Left ventricle myocardium inferior (tissue), 1 donor: Measurements from ENCODE around the gene FBXO7. TPM values are rescaled to one million over a fixed set of nuclear protein-coding genes. Genes with fewer than 3 reads are reported as not detected.

Source experiments
- DNase-seq: peaks from one replicate; pipeline ENCODE4 v3.0.0-alpha.2; 2020
- H3K27ac ChIP-seq: fragments of 200-600 bp; replicated peaks from 2 replicates; pipeline ENCODE4 v1.8.0; 2021
- H3K27me3 ChIP-seq: fragments of 200-600 bp; 2 replicates; pipeline ENCODE4 v1.8.0; 2021; ENCODE audit warnings: low read depth
- H3K36me3 ChIP-seq: fragments of 200-600 bp; 2 replicates; pipeline ENCODE4 v1.8.0; 2021
- H3K4me1 ChIP-seq: fragments of 200-600 bp; 2 replicates; pipeline ENCODE4 v1.8.0; 2021
- H3K4me3 ChIP-seq: fragments of 200-600 bp; 2 replicates; pipeline ENCODE4 v1.8.0; 2021; ENCODE audit warnings: mild to moderate bottlenecking, moderate library complexity
- H3K9me3 ChIP-seq: fragments of 200-600 bp; replicated peaks from 2 replicates; pipeline ENCODE4 v1.8.0; 2021
- CTCF ChIP-seq: fragments of 200-600 bp; IDR thresholded peaks from 2 replicates; pipeline ENCODE4 v1.8.0; 2021; ENCODE audit warnings: antibody characterized with exemption, mild to moderate bottlenecking, borderline replicate concordance
- intact Hi-C: fragments of 100-400 bp; cut with micrococcal nuclease; formaldehyde crosslinking; loops from one replicate; pipeline ENCODE4 v1.11.0; 2022
- total RNA-seq: library from RNA; stranded (reverse); fragmentation: NEBNext Ultra II Directional; extraction: Animal tissue kit (Norgen Biotek cat#: 25700); gene quantifications from one replicate; pipeline ENCODE4 v1.2.1, GENCODE V29; 2021
- donor health status: DM: no; HTN: yes; CAD: no; lungs with severe emphysema.

FBXO7 gene
- total RNA-seq, 1 donor from 2014 or later: 33.5 TPM

DNA sequence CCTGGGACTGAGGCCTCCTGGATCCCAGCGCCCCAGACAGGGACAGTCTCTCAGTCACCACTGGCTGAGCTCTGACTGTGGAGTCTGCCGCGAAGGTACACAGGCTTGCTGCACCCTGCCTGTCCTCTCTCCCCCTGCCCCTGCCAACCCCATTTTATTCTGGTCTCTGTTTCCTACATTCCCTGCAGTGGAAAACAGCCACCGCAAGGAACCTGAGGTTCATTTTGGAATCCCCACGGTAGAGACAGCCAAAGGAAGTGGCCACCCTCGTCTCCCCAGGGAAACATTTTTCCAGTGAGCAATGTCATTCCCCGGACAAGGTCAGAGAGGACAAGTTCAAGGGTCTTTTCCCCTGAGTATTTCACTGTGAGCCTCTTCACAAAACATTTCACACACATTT is 56.6 kb downstream of the FBXO7 start:
- intact Hi-C loops: loop anchor here (5.0 kb wide), 1 partner anchor 86 kb away; no protein-coding TSS in a partner anchor
- no peak for TF ChIP-seq CTCF
- Histone ChIP-seq H3K9me3 (no peaks in the 10 kb centered on the region), H3K4me1 (peaks cover 73% of the 10 kb centered on the region), H3K36me3 (no peaks in the 10 kb centered on the region), H3K4me3 (no peak overlapping the region), H3K27me3 (peaks cover 4% of the 10 kb centered on the region), H3K27ac (peak overlapping the region; percentile 93)
- DNase-seq: no peak

DNA sequence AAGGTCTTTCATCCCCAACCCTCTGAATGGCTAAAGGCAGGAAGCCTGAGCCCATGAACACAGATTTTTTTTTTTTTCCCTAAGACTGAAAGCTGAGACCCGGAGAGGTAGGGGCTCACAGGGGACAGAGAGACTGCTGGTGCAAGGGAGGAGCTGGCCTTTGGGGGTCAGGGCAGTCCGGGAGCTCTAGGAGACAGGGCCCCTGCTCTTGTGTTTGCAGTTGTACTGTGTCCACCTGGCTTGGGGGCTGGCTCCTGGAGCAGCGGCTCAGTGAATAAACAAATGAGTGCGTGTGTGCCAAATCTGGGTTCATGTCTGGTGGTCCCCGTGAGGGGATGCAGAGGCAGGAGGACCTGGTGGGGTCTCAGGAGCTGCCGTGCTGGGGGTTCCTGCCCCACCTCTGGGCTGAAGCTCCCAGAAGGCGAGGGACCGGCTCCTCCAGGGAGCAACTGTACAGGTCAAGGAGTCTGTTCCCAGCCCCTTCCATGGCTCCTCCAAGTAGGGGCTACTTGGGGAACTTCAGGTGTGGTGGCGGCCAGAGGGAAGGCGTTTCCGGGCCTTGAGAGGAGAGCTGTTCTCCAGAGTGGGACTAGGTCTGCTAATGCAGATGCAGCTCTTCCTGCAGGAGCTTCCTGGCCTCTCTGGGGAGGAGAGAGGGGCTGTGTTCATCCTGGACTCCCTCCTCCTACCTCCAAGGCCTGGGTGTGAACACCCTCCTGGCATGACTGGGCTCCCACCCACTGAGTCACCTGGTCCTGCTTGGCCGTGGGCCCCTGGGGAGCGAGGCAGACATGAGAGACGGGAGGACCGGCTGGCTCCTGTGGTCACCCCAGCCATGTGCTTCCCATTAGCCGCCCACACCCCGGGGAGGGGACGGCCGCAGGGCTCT is 57.6 kb downstream of the FBXO7 start:
- TF ChIP-seq CTCF: no peak
- peak overlapping the region; percentile 93 for H3K27ac ChIP-seq
- peak; percentile 92 for DNase-seq
- peak overlapping the region; percentile 18 for H3K4me3 ChIP-seq
- H3K4me1 ChIP-seq: peaks cover 73% of the 10 kb centered on the region
- intact Hi-C loops: loop anchor here (5.0 kb wide), 1 partner anchor 85 kb away; no protein-coding TSS in a partner anchor
- H3K27me3 ChIP-seq: peaks cover 4% of the 10 kb centered on the region
- H3K9me3 ChIP-seq: no peaks in the 10 kb centered on the region
- no peaks in the 10 kb centered on the region for H3K36me3 ChIP-seq

- intact Hi-C loops: loop anchor here (5.0 kb wide), 1 partner anchor 85 kb away; no protein-coding TSS in a partner anchor
- Histone ChIP-seq H3K4me3 (peak overlapping the region; percentile 36), H3K27me3 (peaks cover 4% of the 10 kb centered on the region), H3K36me3 (no peaks in the 10 kb centered on the region), H3K4me1 (peaks cover 73% of the 10 kb centered on the region), H3K9me3 (no peaks in the 10 kb centered on the region), H3K27ac (peak overlapping the region; percentile 93)
- no peak for DNase-seq
- no peak for TF ChIP-seq CTCF
Measured at GRCh38 chr22:32532820-32533128, 58.2 kb downstream of the FBXO7 start.

DNA sequence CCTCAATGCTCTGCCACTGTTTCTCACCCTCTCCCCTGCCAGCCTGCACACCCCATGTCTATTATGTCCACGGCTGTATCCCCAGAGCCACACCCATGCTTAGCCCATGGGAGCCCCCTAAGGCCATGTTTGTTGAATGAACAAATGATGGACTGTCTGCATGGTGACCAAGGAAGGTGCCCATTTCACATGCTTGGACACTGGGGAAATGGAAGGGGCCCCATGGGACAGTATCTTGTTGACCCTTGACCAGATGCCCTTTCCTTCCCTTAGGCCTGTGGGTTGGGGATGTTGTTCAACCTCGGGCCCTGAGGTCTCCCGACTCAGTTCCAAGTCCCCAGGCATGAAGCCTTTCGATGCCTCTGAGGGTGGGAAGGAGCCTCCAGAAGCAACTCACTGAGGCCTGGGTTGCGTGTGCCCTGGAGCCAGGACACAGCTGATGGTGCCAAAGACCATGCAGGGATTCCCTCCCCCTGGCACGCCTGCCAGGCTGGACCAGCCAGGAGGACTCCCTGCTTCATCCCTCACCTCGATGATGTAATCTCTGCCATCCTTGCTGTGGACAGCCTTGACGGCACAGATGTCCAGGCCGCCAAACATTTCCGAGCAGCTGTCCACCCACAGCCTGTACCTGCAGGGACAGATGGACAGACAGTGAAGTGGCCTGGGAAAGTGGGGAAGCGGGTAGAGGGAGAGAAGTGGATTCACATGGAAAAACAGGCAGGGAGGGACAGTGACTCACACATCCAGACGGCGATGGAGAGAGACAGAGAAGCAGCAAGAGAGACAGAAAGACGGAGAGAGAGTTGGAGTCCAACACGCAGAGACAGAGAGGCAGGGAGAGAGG is 58.9 kb downstream of the FBXO7 start:
- peak overlapping the region; percentile 36 for H3K4me3 ChIP-seq
- H3K27ac ChIP-seq: peak overlapping the region; percentile 93
- DNase-seq: no peak
- no peak for TF ChIP-seq CTCF
- intact Hi-C loops: loop anchor here (5.0 kb wide), 1 partner anchor 84 kb away; no protein-coding TSS in a partner anchor
- no peaks in the 10 kb centered on the region for H3K36me3 ChIP-seq
- peaks cover 4% of the 10 kb centered on the region for H3K27me3 ChIP-seq
- peaks cover 73% of the 10 kb centered on the region for H3K4me1 ChIP-seq
- H3K9me3 ChIP-seq: no peaks in the 10 kb centered on the region
